Activated gamma-delta T cell (primary cell): ENCODE results near the gene MFN2.
A peak's percentile ranks its signal among the peaks of the same experiment; 100 is the strongest.
"Not testable (repeated sequence)": the region's sequence is repeated elsewhere in the genome, so short reads cannot be mapped to it uniquely, and the experiment has no call there.

Experiments used
- DNase-seq: peaks from one replicate; lab custom pipeline; 2025; lab: John Stamatoyannopoulos, UW
- total RNA-seq, 2 donors: gene quantifications; one replicate each; lab custom pipeline; 2026; lab: John Stamatoyannopoulos, UW

Gene MFN2
- 87.7 to 94.8 reads per million in 2 donors for total RNA-seq

DNA sequence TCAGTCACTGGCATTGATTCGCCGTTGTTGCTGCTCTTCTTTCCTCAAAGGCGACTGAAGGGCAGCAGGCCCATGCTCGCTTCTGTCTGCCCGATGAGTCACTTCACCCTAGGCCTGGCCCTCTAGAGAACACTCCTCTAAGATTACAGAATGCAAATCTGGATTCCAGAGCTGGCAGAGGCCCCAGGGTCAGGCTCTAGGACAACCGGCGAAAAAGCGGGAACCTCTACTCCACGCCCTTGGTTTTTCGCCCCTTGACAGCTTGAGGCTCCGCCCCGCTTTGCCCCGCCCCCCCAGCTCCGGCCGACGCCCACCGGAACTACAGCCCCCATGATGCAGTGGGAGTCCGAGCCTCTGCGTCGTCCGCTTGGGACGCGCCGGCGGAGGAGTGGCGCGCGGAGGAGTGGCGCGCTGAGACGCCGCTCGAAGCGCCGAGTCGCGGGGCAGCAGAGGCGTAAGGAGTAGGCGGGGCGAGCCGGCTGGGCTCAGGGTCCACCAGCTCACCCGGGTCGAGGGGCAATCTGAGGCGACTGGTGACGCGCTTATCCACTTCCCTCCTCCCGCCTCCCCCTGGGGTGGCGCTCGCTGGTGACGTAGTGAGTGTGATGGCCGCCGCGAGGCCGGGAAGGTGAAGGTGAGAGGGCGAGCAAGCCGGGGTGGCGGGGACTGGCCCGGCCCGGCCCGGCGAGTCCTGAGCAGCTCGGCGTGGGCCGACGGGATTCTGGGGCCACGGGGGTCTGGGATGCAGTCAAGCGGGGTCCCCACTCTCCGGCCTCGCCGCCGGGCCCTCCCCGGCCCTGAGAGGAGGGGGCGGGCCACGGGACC, at the start of gene MFN2:
TSS of gene MFN2 (plus strand) at position 594 of the 825 bp plus-strand sequence. CDS start 8,725 bp downstream, outside the sequence.
- peak; percentile 95 for DNase-seq

GRCh38 chr1:11930571-11931445, 49.4 kb upstream of the MFN2 start:
- no peak for DNase-seq

DNA sequence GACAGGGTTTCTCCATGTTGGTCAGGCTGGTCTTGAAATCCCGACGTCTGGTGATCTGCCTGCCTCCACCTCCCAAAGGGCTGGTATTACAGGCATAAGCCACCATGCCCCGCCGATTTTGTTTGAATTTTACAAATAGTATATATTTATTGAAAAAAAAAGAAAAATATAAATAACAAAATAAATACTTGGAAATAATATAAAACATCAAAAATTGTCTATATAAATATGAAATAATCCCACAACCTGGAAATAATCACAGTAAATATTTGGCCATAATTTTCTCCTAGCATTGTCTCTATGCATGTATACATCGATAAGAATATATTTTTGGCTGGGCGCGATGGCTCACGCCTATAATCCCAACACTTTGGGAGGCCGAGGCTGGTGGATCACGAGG, 48.4 kb upstream of the MFN2 start:
- no peak for DNase-seq

- peak; percentile 76 for DNase-seq
These were observed 45.8 kb upstream of the MFN2 start, which contains the start of gene PLOD1 for GRCh38 chr1:11934302-11935056. Gene PLOD1, plus strand, starts transcription at chr1:11934717. Its CDS starts 63 bp downstream, at chr1:11934780.

- no peak for DNase-seq
These were observed 45.2 kb upstream of the MFN2 start for GRCh38 chr1:11935057-11935412.

DNA sequence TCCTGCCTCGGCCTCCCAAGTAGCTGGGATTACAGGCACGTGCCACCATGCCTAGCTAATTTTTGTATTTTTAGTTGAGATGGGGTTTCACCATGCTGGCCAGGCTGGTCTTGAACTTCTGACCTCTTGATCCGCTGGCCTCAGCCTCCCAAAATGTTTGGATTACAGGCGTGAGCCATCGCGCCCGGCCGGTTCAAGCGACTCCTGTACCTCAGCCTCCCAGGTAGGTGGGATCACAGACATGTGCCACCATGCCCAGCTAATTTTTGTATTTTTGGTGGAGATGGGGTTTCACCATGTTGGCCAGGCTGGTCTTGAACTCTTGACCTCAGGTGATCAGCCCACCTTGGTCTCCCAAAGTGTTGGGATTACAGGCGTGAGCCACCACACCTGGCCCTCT, 44.5 kb upstream of the MFN2 start:
- DNase-seq = not testable (repeated sequence)

GRCh38 chr1:11938722-11939526, 41.3 kb upstream of the MFN2 start:
- no peak for DNase-seq

- DNase-seq = not testable (repeated sequence)
These were observed 40.5 kb upstream of the MFN2 start for GRCh38 chr1:11939794-11940193.

GRCh38 chr1:11940260-11940921, 39.9 kb upstream of the MFN2 start:
- no peak for DNase-seq

DNA sequence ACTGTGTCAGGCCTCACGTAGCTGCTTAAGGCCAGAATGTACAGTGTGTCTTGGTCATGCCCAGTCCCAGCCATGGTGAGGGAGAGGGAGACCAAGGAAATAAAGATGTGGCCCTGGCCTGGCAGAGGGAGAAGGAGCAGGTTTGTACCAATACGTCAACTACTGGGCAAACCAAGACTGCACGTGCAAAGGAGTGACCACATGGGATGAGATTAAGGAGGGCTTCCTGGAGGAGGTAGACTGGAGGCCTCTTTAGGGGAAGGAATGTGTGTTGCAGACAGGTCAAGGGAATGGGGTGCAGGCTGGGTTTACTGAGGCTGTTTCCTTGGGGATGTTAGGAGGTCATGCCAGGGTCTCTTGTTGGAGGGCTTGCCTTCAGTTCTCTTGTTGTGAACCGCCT, 38.0 kb upstream of the MFN2 start:
- no peak for DNase-seq

- DNase-seq = no peak
These were observed 36.6 kb upstream of the MFN2 start for GRCh38 chr1:11943619-11944018.

DNA sequence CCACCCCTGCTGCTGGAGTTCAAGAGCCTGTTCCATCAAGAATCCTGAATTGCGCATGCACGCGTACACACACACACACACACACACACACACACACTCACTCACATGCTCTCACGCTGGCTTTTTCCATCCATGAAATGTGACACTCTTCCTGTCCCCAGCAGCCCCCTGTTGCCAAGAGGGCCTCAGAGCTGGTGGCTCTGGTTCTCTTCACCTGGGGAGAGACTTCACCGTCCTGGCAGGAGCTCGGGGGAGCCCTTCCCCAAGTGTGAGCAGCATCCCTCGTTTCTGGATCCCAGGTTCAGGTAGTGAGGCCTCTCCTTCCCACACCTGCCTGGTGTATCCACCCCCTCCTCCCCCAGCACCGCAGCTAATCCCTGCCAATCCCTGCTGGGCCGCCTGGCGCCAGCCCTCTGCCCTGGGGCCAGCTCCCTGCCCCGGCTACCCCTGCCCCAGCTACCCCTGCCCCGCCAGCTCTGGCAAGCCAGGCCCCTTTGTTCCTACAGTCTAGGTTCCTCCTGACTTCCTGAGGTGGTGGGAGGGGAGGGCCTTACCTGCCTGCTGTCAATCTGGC, 35.8 kb upstream of the MFN2 start:
- DNase-seq = no peak

GRCh38 chr1:11946647-11947046, 33.6 kb upstream of the MFN2 start:
- no peak for DNase-seq

- no peak for DNase-seq
These were observed 31.3 kb upstream of the MFN2 start for GRCh38 chr1:11948822-11949458.

DNA sequence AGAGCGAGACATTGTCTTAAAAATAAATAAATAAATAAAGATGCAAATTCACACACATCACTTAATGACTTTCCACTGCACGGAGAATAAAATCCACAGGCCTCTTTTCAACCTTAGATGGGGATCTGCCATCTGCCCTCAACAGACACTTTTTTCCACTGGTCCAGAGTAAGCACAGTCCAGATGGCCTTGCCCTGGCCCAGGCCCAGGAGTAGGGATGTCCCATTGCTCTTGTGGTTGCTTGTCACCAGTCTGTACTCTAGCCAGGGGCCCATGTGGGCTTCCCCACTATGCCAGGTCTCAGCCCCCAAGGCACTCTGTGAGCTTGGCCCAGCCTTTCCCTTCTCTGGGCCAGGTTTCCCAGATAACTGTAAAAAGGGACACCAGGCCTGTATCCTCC, 28.3 kb upstream of the MFN2 start:
- no peak for DNase-seq

DNA sequence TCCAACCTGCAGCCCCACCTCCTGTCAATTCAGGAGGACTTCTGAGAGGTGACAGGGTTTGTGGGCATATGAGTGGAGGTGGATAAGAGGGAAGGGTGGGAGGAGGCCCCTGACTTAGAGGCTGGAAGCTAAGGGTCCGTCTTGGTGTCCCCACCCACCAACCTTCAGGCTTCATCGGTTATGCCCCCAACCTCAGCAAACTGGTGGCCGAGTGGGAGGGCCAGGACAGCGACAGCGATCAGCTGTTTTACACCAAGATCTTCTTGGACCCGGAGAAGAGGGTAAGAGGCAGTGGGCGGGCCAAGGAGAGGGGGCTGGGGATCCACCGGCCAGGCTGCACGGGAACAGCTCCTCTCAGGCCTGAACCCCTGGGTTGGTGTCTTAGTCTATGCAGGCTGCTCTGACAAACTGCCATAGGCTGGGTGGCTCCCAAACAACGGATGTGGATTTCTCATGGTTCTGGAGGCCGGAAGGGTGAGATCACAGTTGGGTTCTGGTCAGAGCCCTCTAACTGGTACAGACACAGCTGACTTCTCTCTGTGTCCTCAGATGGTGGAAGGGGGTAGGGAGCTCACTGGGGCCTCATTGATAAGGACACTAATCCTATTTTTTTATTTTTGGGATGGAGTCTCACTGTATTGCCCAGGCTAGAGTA, 27.7 kb upstream of the MFN2 start:
- no peak for DNase-seq

GRCh38 chr1:11955221-11955620, 25.0 kb upstream of the MFN2 start:
- DNase-seq = no peak

GRCh38 chr1:11957398-11957797, 22.8 kb upstream of the MFN2 start:
- no peak for DNase-seq

- no peak for DNase-seq
These were observed 22.3 kb upstream of the MFN2 start for GRCh38 chr1:11957897-11958296.
